Liver (tissue), 9 donors: Measurements from ENCODE around the gene NCBP1. TPM values are rescaled to one million over a fixed set of nuclear protein-coding genes. Genes with fewer than 3 reads are reported as not detected.
"Not testable (repeated sequence)": the region's sequence is repeated elsewhere in the genome, so short reads cannot be mapped to it uniquely, and the experiment has no call there.

ENCODE experiments used
- DNase-seq: peaks from one replicate; pipeline ENCODE4 v3.0.0-alpha.2; 2017; ENCODE audit warnings: low spot score
- H3K27ac ChIP-seq, 2 donors: one replicate each; pipeline ENCODE4 v1.7.0; 2013; ENCODE audit warnings: inconsistent platforms in 2 of 2, low read length in 2 of 2, control low read depth in 1 of 2, low read depth in 1 of 2, mild to moderate bottlenecking in 1 of 2
- H3K27me3 ChIP-seq, 4 donors: one replicate each; pipeline versions ENCODE4 v1.6.1 to v1.7.0; 2013; ENCODE audit warnings: low read length in 3 of 4, inconsistent platforms in 1 of 4, mild to moderate bottlenecking in 1 of 4, moderate library complexity in 1 of 4; ENCODE audit not compliant: control insufficient read depth in 4 of 4, insufficient read depth in 4 of 4
- H3K36me3 ChIP-seq, 4 donors: one replicate each; pipeline versions ENCODE4 v1.6.1 to v1.7.0; 2013; ENCODE audit warnings: low read length in 3 of 4, mild to moderate bottlenecking in 3 of 4, low read depth in 1 of 4, moderate library complexity in 1 of 4; ENCODE audit not compliant: control insufficient read depth in 4 of 4, insufficient read depth in 3 of 4
- H3K4me1 ChIP-seq, 4 donors: one replicate each; pipeline versions ENCODE4 v1.6.1 to v1.7.0; 2013; ENCODE audit warnings: low read length in 3 of 4, mild to moderate bottlenecking in 3 of 4, moderate library complexity in 1 of 4; ENCODE audit not compliant: control insufficient read depth in 4 of 4, insufficient read depth in 4 of 4
- H3K4me3 ChIP-seq, 3 donors: one replicate each; pipeline versions ENCODE4 v1.6.1 to v1.7.0; 2013; ENCODE audit warnings: low read length in 3 of 3, control low read depth in 1 of 3, low read depth in 1 of 3, mild to moderate bottlenecking in 1 of 3
- H3K9ac ChIP-seq, 2 donors: one replicate each; pipeline ENCODE4 v1.7.0; 2013; ENCODE audit warnings: low read length in 2 of 2, mild to moderate bottlenecking in 2 of 2, moderate library complexity in 2 of 2, control low read depth in 1 of 2, low read depth in 1 of 2
- H3K9me3 ChIP-seq, 4 donors: one replicate each; pipeline versions ENCODE4 v1.6.1 to v1.7.0; 2013; ENCODE audit warnings: low read length in 3 of 4; ENCODE audit not compliant: control insufficient read depth in 4 of 4
- CTCF ChIP-seq: fragments of 150-350 bp; IDR thresholded peaks from 2 replicates; pipeline ENCODE4 v1.5.1; 2017; ENCODE audit warnings: improper control_type of control experiment, low read depth, low read length; ENCODE audit not compliant: missing input control
- EGR1 ChIP-seq, 2 donors: IDR thresholded peaks; 2 replicates each; pipeline ENCODE4 v1.6.1; 2016 to 2018; ENCODE audit warnings: antibody characterized with exemption in 2 of 2, low read depth in 2 of 2
- FOXA1 ChIP-seq: IDR thresholded peaks from 2 replicates; pipeline ENCODE4 v1.6.1; 2016; ENCODE audit warnings: antibody characterized with exemption
- FOXA2 ChIP-seq: IDR thresholded peaks from 2 replicates; pipeline ENCODE4 v1.6.1; 2016; ENCODE audit warnings: antibody characterized with exemption
- GABPA ChIP-seq, 2 donors: IDR thresholded peaks in 1 of 2; conservative IDR thresholded peaks in 1 of 2; 2 replicates each; pipeline ENCODE4 v1.6.1; 2016; ENCODE audit warnings: antibody characterized with exemption in 2 of 2, mild to moderate bottlenecking in 1 of 2, moderate library complexity in 1 of 2
- HNF4A ChIP-seq, 2 donors: conservative IDR thresholded peaks; 2 replicates each; pipeline ENCODE4 v1.6.1; 2016; ENCODE audit warnings: antibody characterized with exemption in 2 of 2, mild to moderate bottlenecking in 2 of 2
- HNF4G ChIP-seq: IDR thresholded peaks from 2 replicates; pipeline ENCODE4 v1.6.1; 2016; ENCODE audit warnings: antibody characterized with exemption
- JUND ChIP-seq, 2 donors: IDR thresholded peaks; 2 replicates each; pipeline ENCODE4 v1.6.1; 2016; ENCODE audit warnings: antibody characterized with exemption in 2 of 2
- NR2F2 ChIP-seq: IDR thresholded peaks from 2 replicates; pipeline ENCODE4 v1.6.1; 2016; ENCODE audit warnings: antibody characterized with exemption
- RAD21 ChIP-seq, 2 donors: IDR thresholded peaks; 2 replicates each; pipeline ENCODE4 v1.6.1; 2016; ENCODE audit warnings: antibody characterized with exemption in 2 of 2, mild to moderate bottlenecking in 2 of 2
- REST ChIP-seq: IDR thresholded peaks from 2 replicates; pipeline ENCODE4 v1.6.1; 2016; ENCODE audit warnings: antibody characterized with exemption, mild to moderate bottlenecking
- RXRA ChIP-seq, 2 donors: IDR thresholded peaks; 2 replicates each; pipeline ENCODE4 v1.6.1; 2017 to 2018; ENCODE audit warnings: antibody characterized with exemption in 2 of 2, mild to moderate bottlenecking in 1 of 2
- SP1 ChIP-seq: IDR thresholded peaks from 2 replicates; pipeline ENCODE4 v1.6.1; 2018; ENCODE audit warnings: antibody characterized with exemption, mild to moderate bottlenecking
- TAF1 ChIP-seq: conservative IDR thresholded peaks from 2 replicates; pipeline ENCODE4 v1.6.1; 2016; ENCODE audit warnings: antibody characterized with exemption, mild to moderate bottlenecking
- YY1 ChIP-seq: IDR thresholded peaks from 2 replicates; pipeline ENCODE4 v1.6.1; 2016; ENCODE audit warnings: antibody characterized with exemption, mild to moderate bottlenecking
- ZBTB33 ChIP-seq: IDR thresholded peaks from 2 replicates; pipeline ENCODE4 v1.6.1; 2016; ENCODE audit warnings: antibody characterized with exemption
- WGBS: extraction: QIAGEN DNeasy Blood & Tissue Kit; methylation state at CpG from one replicate; pipeline ENCODE4 v1.1.7; 2013; 5-methylcytosine and 5-hydroxymethylcytosine counted together
- polyA plus RNA-seq, 2 donors: library from polyadenylated mRNA; stranded (reverse) in 1 of 2; unstranded in 1 of 2; fragments of 200-250 nt in 1 of 2; fragments of >200 nt in 1 of 2; fragmentation: Nextera tagmentation in 1 of 2; extraction: Ambion mirVana in 1 of 2; gene quantifications; one replicate each; pipeline versions ENCODE4 v1.2.1 to v1.2.3, GENCODE V29; 2013 to 2015
- total RNA-seq, 2 donors: library from RNA; depleted of rRNA; stranded (reverse); fragments of >200 nt; gene quantifications; one replicate each; pipeline ENCODE4 v1.2.3, GENCODE V29; 2014
- TF ChIP-seq, protein P1 (sequence below): IDR thresholded peaks from 2 replicates; pipeline ENCODE4 v1.6.1; 2016; ENCODE audit warnings: antibody characterized with exemption
- TF ChIP-seq, protein P2 (sequence below): IDR thresholded peaks from 2 replicates; pipeline ENCODE4 v1.6.1; 2016; ENCODE audit warnings: antibody characterized with exemption
- donor health status: healthy.
- donor health status: healthy.
- donor health status: healthy.
- donor health status: healthy.
- donor health status: healthy.

Gene NCBP1, protein sequence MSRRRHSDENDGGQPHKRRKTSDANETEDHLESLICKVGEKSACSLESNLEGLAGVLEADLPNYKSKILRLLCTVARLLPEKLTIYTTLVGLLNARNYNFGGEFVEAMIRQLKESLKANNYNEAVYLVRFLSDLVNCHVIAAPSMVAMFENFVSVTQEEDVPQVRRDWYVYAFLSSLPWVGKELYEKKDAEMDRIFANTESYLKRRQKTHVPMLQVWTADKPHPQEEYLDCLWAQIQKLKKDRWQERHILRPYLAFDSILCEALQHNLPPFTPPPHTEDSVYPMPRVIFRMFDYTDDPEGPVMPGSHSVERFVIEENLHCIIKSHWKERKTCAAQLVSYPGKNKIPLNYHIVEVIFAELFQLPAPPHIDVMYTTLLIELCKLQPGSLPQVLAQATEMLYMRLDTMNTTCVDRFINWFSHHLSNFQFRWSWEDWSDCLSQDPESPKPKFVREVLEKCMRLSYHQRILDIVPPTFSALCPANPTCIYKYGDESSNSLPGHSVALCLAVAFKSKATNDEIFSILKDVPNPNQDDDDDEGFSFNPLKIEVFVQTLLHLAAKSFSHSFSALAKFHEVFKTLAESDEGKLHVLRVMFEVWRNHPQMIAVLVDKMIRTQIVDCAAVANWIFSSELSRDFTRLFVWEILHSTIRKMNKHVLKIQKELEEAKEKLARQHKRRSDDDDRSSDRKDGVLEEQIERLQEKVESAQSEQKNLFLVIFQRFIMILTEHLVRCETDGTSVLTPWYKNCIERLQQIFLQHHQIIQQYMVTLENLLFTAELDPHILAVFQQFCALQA
- total RNA-seq: 10 to 100 TPM; 16.4 to 16.6 TPM
- 1 to 10 TPM; 6.6 to 8.5 TPM for polyA plus RNA-seq

DNA sequence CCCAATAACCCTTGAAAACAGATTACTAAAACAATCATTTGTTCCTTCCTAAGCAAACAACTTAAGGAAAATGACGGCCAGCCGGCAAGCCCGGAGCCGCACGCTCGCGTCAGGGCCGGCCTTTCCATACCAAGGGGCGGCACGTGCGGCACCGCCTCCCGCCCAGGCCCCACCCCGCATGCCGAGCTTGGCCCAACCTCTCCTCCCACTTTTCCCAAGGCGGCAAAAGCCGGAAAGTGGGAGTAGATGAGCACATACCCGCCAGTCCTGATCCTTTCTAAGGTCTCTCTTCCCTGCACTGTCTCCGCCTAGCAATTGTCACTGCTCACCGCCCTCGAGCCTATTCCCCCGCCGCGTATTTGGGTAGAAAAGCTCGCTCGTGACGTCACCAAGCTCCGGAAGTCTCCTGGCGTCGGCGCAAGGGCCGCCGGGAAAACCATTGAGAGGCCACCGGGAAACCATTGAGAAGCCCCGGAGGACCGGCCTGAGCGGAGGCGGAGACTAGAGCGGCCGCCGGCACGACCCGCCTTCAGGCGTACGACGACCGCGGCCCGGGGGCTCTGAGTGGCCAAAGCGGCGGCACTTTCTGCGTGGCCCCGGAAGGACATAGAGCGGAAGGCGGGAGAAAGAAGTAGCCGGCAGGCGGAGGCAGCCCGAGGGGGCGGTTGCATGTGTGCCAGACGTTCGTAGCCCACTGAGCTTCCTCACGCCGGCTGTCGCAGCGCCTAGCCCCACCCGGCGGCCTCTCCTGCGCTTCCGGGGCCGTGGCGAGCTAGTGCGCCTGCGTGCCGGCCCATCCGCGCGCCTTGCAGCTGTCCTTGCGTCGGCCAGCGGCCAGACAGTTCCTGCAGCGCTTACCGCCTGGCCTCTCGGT is at the start of gene NCBP1, which contains the start of gene TSTD2:
NCBP1 (plus strand) TSS at position 837 of the 874 bp plus-strand sequence. CDS start 61 bp downstream, outside the sequence.
TSTD2 (minus strand) TSS at position 384 of the 874 bp plus-strand sequence. CDS start 5,806 bp downstream, outside the sequence.
- TF ChIP-seq HNF4A (conservative IDR thresholded peaks at IDR 0.05) (peak; percentile 33 to 38), FOXA1 (peak; percentile 23), SP1 (peak; percentile 90), REST (peak; percentile 84), CTCF (no peak), NR2F2 (no peak), RXRA (IDR thresholded peaks at IDR 0.05) (peak; percentile 60 to 78), RAD21 (IDR thresholded peaks at IDR 0.05) (no peak), GABPA (IDR thresholded peaks at IDR 0.05 in 1 of 2, conservative IDR thresholded peaks at IDR 0.05 in 1 of 2) (peak; percentile 70 to 94), EGR1 (IDR thresholded peaks at IDR 0.05; ENCODE audit: low read depth in 2 of 2) (peak; percentile 73 to 76), HNF4G (no peak), JUND (IDR thresholded peaks at IDR 0.05) (peak in 1 of 2 donors; percentile 9), TAF1 (peak; percentile 31), ZBTB33 (peak; percentile 52), FOXA2 (no peak), YY1 (peak; percentile 92)
- TF ChIP-seq, protein P1, sequence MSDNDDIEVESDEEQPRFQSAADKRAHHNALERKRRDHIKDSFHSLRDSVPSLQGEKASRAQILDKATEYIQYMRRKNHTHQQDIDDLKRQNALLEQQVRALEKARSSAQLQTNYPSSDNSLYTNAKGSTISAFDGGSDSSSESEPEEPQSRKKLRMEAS: no peak
- TF ChIP-seq, protein P2, sequence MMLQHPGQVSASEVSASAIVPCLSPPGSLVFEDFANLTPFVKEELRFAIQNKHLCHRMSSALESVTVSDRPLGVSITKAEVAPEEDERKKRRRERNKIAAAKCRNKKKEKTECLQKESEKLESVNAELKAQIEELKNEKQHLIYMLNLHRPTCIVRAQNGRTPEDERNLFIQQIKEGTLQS: no peak
- WGBS: under 1% methylated on average over 83 of the region's 83 CpGs
- Histone ChIP-seq H3K4me3 (peak within 1 kb of the TSS; percentile 70 to 96 (median 94)), H3K27ac (peak within 1 kb of the TSS; percentile 94 to 98), H3K9ac (peak within 1 kb of the TSS; percentile 96 to 98), H3K27me3 (no peaks in the 10 kb centered on the region), H3K36me3 (peaks cover 0 to 5% (median under 1%) of the 10 kb centered on the region in 4 donors), H3K9me3 (no peaks in the 10 kb centered on the region), H3K4me1 (peaks cover 4 to 42% (median 26%) of the 10 kb centered on the region in 4 donors)
- DNase-seq: peak; percentile 93

- DNase-seq, H3K27me3 ChIP-seq, H3K36me3 ChIP-seq, H3K4me3 ChIP-seq, H3K9me3 ChIP-seq, H3K27ac ChIP-seq, H3K9ac ChIP-seq, H3K4me1 ChIP-seq: not testable (repeated sequence)
- WGBS: no CpG with 5 or more reads among the region's 2 CpGs
Measured at GRCh38 chr9:97584778-97585177, 48.8 kb upstream of the NCBP1 start.
